ENCODE data around the gene FBN3.

- TF ChIP-seq POLR2AphosphoS5 (IDR thresholded peaks at IDR 0.05; ENCODE audit: borderline replicate concordance, low read depth, low read length): no peak
- TF ChIP-seq EZH2 (IDR thresholded peaks at IDR 0.05): no peak
Measured at GRCh38 chr19:8084152-8084551, 65.2 kb downstream of the FBN3 start.
